ENCODE data around the gene TUBAL3.
A peak's percentile ranks its signal among the peaks of the same experiment; 100 is the strongest.
"Not testable (repeated sequence)": the region's sequence is repeated elsewhere in the genome, so short reads cannot be mapped to it uniquely, and the experiment has no call there.

Gene TUBAL3

DNA sequence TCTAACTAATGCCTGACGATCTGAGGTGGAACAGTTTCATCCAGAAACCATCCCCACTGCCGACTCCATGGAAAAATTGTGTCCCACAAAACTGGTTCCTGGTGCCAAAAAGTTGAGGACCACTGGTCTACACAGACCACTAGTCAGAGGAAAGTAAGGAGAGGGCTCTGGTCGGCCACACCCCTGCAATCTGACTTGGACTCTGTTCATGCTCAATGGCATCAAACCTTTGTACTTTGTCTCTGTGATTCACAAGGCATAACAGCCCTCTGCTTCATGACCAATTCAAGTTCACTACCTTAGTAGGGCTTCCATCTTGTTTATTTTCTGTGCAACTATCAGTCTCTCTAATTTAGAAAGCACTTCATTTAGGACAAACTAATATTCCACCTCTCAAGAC is 1.8 kb downstream of the TUBAL3 start:
- DNase-seq (ENCODE audit: low spot score in 2 of 2) (no peak), ATAC-seq (no peak)
- H3K4me1 Mint-ChIP-seq = no peaks in the 10 kb centered on the region
- H3K27ac Mint-ChIP-seq = no peak overlapping the region
- H3K9me3 Mint-ChIP-seq = no peaks in the 10 kb centered on the region
- no peaks in the 10 kb centered on the region for H3K36me3 Mint-ChIP-seq
- H3K4me3 Mint-ChIP-seq = no peak overlapping the region

DNA sequence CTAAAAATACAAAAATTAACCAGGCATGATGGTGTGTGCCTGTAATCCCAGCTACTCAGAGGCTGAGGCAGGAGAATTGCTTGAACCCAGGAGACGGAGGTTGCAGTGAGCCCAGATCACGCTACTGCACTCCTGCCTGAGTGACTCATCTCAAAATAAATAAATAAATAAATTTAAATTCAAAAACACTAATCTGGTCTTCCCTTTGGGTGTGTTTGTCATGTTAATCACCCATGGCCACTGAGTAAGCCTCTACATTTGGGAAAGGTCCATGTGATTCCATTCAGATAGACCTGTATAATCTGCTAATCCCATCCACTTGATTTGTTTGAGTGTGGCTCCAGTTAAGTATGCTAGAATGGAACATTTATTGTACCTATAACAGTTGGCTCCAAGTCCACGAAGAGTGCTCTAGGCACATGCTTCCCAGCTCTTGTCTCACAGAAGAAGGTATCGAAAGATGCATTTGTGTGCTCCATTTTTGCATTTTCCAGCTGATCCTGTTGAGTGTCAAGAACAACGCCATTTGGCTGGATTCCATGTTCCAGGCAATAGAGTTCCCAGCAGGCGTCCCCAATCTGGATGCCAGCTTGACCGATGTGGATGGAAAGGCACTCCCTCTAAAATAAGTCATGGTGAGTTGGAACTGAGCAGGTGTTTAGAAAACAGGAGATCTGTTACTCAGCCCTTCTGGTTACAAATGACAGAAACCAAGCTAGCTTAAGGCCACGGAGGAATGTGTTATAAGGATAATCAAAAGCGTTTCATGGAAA is 4.0 kb downstream of the TUBAL3 start:
- ATAC-seq (no peak), DNase-seq (ENCODE audit: low spot score in 2 of 2) (peak in 1 of 2 donors; percentile 22)
- no peak overlapping the region for H3K4me3 Mint-ChIP-seq
- H3K4me1 Mint-ChIP-seq = no peaks in the 10 kb centered on the region
- H3K9me3 Mint-ChIP-seq = no peaks in the 10 kb centered on the region
- H3K36me3 Mint-ChIP-seq = no peaks in the 10 kb centered on the region
- no peak overlapping the region for H3K27ac Mint-ChIP-seq

DNA sequence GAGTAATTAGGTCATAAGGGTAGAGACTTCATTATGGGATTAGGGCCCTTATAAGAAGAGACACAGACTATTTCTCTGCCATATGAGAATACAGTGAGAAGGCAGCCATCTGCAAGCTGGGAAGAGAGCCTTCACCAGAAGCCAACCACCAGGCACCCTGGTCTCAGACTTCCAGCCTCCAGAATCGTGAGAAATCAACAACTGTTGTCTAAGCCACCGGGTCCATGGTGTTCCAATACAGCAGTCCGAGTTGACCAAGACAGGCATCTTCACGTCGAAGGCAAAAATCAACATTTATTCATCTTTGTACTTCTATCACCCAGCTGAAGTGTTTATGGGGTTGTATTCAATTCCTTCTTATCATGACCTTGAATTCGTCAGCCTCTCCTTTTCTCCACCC is 5.3 kb downstream of the TUBAL3 start:
- DNase-seq (ENCODE audit: low spot score in 2 of 2) = no peak
- Mint-ChIP-seq H3K4me3 (no peak overlapping the region), H3K36me3 (no peaks in the 10 kb centered on the region), H3K9me3 (no peaks in the 10 kb centered on the region), H3K4me1 (no peaks in the 10 kb centered on the region), H3K27ac (no peak overlapping the region)
- ATAC-seq = no peak

DNA sequence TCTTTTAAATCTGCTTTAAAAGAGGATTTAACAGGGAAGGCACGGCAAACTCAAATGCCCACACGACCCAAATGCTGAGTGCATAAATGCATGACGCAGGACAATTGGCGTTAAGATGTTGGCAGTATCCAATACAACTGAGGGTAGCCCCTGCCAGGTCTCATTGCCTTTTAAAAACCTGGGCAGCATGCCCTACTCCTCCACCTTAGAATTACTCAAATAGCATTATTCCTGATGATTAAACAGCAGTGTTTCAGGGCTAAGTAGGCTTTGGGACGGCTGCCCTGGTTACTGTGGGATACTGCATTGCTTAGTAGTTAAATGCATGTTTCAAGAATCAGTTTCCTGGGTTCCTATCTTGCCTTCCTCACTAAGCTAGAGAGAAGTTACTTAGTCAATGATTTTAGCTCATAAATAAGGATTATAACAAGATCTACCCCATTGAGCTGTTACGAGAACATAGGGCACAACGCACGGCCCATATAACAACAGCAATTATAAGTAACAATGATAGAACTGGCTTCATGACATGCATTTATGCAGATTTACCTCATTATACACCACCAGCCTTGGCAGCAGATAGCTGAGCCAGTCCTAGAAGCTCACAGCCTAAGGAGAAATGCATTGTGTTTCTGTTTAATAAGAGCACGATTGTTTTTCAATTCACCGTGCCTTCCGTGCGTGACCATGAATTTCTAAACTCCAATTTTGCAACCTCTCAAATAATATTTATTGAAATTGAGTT is 7.9 kb downstream of the TUBAL3 start:
- ATAC-seq = no peak
- no peaks in the 10 kb centered on the region for H3K4me1 Mint-ChIP-seq
- no peak overlapping the region for H3K4me3 Mint-ChIP-seq
- peaks cover 2% of the 10 kb centered on the region for H3K9me3 Mint-ChIP-seq
- H3K27ac Mint-ChIP-seq = no peak overlapping the region
- peak in 1 of 2 donors; percentile 7 for DNase-seq (ENCODE audit: low spot score in 2 of 2)
- H3K36me3 Mint-ChIP-seq = no peaks in the 10 kb centered on the region

DNA sequence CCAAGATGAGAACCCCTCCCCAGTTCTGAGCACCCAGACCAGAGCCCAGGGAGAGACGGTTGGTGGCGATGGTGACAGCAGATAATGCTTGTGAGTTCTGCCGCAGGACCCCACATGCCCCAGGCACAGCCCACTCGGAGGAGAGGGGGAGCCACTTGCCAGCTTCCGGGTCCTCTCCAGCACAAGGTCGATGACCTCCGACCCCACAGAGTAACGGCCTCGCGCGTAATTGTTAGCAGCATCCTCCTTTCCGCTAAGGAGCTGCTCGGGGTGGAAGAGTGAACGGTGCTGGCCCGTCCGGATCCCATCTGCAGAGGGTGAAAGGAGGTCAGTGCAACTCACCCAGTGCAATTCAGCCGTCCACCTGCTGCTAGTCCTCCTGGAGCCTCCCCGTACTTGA is 9.5 kb downstream of the TUBAL3 start:
- H3K9me3 Mint-ChIP-seq = peaks cover 15% of the 10 kb centered on the region
- no peaks in the 10 kb centered on the region for H3K36me3 Mint-ChIP-seq
- no peaks in the 10 kb centered on the region for H3K4me1 Mint-ChIP-seq
- DNase-seq (ENCODE audit: low spot score in 2 of 2) (peak in 1 of 2 donors; percentile 22), ATAC-seq (no peak)
- no peak overlapping the region for H3K27ac Mint-ChIP-seq
- H3K4me3 Mint-ChIP-seq = no peak overlapping the region

DNA sequence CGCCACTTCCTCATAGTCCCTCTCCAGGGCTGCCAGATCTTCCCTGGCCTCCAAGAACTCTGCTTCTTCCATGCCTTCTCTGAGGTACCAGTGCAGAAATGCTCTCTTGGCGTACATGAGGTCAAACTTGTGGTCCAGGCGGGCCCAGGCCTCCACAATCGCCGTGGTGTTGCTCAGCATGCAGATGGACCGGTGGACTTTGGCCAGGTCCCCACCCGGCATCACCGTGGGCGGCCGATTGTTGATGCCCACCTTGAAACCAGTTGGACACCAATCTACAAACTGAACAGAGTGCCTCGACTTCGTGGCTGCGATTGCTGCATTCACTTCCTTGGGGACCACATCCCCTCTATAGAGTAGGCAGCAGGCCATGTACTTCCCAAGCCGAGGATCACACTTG is 11.1 kb downstream of the TUBAL3 start:
- no peak overlapping the region for H3K27ac Mint-ChIP-seq
- H3K36me3 Mint-ChIP-seq = no peaks in the 10 kb centered on the region
- no peak overlapping the region for H3K4me3 Mint-ChIP-seq
- no peaks in the 10 kb centered on the region for H3K4me1 Mint-ChIP-seq
- DNase-seq (ENCODE audit: low spot score in 2 of 2) = peak in 1 of 2 donors; percentile 28
- no peak for ATAC-seq
- H3K9me3 Mint-ChIP-seq = peaks cover 20% of the 10 kb centered on the region

DNA sequence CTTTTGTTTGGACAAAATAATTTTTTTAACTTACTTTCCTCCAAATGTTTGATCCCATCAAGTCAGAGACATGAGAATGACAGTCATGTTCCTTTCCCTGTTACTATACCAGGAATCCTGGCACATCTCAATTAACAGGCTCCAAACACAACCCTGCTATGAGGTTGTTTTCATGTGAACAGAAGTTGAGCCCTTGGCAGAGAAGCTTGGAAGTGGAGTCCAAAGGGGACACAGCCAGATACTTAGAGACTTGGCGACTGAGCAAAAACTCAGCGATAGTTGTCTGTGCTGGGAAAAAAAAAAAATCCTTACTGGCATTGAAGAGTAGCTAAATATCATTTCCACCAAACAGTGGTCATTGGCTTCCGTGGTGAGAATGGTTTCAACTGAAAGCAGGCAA is 12.8 kb downstream of the TUBAL3 start:
- ATAC-seq = no peak
- DNase-seq (ENCODE audit: low spot score in 2 of 2) = no peak
- H3K9me3 Mint-ChIP-seq = peaks cover 24% of the 10 kb centered on the region

DNA sequence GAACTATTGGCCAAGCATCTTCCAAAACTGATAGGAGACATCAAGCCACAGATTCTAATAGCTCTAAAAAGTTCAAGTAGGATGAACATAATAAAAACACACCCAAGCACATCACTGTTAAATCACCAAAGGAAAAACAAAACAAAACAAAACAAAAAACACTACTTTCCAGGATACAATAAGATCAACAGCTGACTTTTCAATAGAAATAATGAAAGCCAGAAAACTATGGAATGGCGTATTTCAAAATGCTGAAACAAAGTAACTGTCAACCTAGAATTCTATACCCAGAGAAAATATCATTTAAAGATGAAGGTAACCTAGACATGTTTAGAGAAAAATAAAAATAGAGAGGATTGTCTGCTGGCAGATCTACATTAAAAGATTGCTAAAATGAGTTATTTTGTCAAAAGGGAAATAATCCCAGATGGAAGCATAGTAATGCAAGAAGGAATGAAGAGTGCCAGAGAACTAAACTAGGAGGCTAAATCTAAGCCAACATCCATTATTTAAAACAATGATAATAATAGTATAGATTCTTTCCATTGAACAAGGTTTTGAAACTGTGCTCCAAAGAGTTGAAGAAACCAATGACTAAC is 13.9 kb downstream of the TUBAL3 start:
- DNase-seq (ENCODE audit: low spot score in 2 of 2) = no peak
- no peak for ATAC-seq
- no peaks in the 10 kb centered on the region for H3K36me3 Mint-ChIP-seq
- H3K9me3 Mint-ChIP-seq = peaks cover 24% of the 10 kb centered on the region
- no peak overlapping the region for H3K27ac Mint-ChIP-seq
- H3K4me1 Mint-ChIP-seq = no peaks in the 10 kb centered on the region
- no peak overlapping the region for H3K4me3 Mint-ChIP-seq

More for the DNA sequence above, 12.8 kb downstream of the TUBAL3 start:
- no peak overlapping the region for H3K27ac Mint-ChIP-seq
- H3K36me3 Mint-ChIP-seq = no peaks in the 10 kb centered on the region
- H3K4me3 Mint-ChIP-seq = no peak overlapping the region
- no peaks in the 10 kb centered on the region for H3K4me1 Mint-ChIP-seq

DNA sequence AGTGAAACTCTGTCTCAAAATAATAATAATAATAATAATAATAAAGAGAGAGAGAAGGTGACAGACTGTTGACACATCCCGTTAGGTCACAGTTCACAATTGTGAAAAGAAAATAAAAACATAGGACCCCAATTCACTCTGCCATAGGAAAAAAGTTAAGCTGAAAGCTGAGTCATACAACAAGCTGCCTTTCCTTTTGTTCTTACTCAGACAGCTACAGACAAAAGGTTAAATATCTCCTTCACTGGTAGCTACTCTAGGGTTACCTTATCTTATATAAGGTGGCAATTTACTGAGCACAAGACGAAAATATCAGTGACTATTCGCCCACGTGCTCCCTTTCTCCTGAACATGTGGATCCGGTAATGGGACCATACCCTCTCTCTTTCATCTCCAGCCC is 17.5 kb downstream of the TUBAL3 start:
- ATAC-seq (peak; percentile 50), DNase-seq (ENCODE audit: low spot score in 2 of 2) (no peak)
- no peaks in the 10 kb centered on the region for H3K4me1 Mint-ChIP-seq
- peaks cover 24% of the 10 kb centered on the region for H3K9me3 Mint-ChIP-seq
- H3K36me3 Mint-ChIP-seq = no peaks in the 10 kb centered on the region
- H3K4me3 Mint-ChIP-seq = no peak overlapping the region
- H3K27ac Mint-ChIP-seq = no peak overlapping the region

DNA sequence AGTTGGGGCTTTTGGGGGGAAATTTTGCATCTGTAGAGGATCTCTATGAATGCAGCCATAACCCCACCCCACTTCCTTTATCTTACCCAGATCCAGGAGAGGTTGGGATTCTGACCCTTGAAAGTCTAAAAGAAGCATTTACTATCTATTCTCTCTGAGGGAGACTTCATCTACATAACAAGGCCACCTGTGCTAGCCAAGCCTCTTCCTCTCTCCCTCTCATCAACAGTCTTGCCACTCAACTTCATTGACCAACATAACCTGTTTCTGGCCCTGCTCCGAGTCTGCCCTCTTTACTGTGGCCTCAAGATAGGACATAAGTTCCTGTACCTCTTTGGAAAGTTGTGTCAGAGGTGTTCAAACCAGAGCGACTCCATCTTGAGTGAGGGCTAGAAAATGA is 19.4 kb downstream of the TUBAL3 start:
- H3K4me1 Mint-ChIP-seq = no peaks in the 10 kb centered on the region
- no peak overlapping the region for H3K27ac Mint-ChIP-seq
- H3K36me3 Mint-ChIP-seq = no peaks in the 10 kb centered on the region
- DNase-seq (ENCODE audit: low spot score in 2 of 2) (no peak), ATAC-seq (no peak)
- no peak overlapping the region for H3K4me3 Mint-ChIP-seq
- H3K9me3 Mint-ChIP-seq = peaks cover 9% of the 10 kb centered on the region

DNA sequence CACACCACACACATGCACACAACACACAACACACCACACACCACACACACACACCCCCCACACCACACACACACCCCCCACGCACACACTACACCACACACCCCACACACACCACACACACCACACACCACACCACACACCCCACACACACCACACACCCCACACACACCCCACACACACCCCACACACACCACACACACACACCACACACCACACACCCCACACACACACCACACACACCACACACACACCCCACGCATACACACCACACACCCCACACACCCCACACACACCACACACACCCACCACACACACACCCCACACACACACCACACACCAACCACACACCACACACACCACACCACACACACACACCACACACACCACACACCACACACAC is 23.4 kb downstream of the TUBAL3 start:
- Mint-ChIP-seq H3K9me3 (no peaks in the 10 kb centered on the region), H3K4me3 (no peak overlapping the region), H3K36me3 (no peaks in the 10 kb centered on the region), H3K27ac (no peak overlapping the region), H3K4me1 (no peaks in the 10 kb centered on the region)
- ATAC-seq = no peak
- DNase-seq (ENCODE audit: low spot score in 2 of 2) = no peak

DNA sequence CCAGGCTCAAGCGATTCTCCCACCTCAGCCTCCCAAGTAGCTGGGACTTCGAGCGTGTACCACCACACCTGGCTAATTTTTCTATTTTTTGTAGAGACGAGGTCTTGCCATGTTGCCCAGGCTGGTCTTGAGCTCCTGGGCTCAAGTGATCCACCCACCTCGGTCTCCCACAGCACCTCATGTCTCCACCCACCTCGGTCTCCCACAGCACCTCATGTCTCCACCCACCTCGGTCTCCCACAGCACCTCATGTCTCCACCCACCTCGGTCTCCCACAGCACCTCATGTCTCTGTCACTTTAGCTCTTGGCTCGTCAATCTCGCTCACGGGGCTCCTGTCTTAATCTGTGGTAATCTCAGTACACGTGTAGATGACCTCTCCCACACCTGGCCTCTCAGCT is 24.2 kb downstream of the TUBAL3 start:
- not testable (repeated sequence) for ATAC-seq; H3K36me3 Mint-ChIP-seq; H3K27ac Mint-ChIP-seq; DNase-seq (ENCODE audit: low spot score in 2 of 2); H3K4me1 Mint-ChIP-seq; H3K9me3 Mint-ChIP-seq; H3K4me3 Mint-ChIP-seq

DNA sequence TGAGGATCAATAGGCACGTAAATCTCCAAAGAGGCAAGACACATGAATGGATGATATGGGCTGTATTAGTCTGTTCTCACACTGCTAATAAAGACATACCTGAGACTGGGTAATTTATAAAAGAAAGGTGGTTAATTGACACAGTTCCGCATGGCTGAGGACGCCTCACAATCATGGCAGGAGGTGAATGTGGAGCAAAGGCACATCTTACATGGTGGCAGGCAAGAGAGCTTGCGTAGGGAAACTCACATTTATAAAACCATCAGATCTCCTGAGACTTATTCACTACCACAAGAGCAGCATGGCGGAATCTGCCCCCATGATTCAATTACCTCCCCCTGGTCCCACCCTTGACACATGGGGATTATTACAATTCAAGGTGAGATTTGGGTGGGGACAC is 25.4 kb downstream of the TUBAL3 start:
- H3K27ac Mint-ChIP-seq; H3K4me3 Mint-ChIP-seq; ATAC-seq; DNase-seq (ENCODE audit: low spot score in 2 of 2); H3K9me3 Mint-ChIP-seq; H3K4me1 Mint-ChIP-seq; H3K36me3 Mint-ChIP-seq: not testable (repeated sequence)

DNA sequence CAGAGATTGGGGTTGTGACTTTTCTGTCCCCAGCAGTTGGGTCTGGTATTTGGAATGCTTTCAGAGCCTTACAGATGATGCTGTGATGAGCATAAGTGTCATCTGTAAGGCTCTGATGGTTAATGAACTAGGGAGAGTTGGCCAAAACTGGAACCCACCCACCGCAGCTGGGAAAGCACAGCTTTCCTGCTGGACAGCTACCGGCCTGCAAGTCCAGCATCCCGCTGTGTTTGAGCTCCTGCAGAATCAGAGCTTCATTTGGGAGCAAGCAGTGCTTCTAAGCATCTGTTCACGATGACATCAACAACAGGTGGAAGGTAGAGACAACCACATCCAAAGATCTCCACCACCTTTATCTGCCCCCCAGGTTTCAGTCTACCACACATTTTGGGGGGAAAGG is 28.2 kb downstream of the TUBAL3 start:
- DNase-seq (ENCODE audit: low spot score in 2 of 2) = no peak
- H3K9me3 Mint-ChIP-seq = no peaks in the 10 kb centered on the region
- no peak for ATAC-seq
- H3K4me1 Mint-ChIP-seq = no peaks in the 10 kb centered on the region
- no peak overlapping the region for H3K27ac Mint-ChIP-seq
- no peak overlapping the region for H3K4me3 Mint-ChIP-seq
- no peaks in the 10 kb centered on the region for H3K36me3 Mint-ChIP-seq

DNA sequence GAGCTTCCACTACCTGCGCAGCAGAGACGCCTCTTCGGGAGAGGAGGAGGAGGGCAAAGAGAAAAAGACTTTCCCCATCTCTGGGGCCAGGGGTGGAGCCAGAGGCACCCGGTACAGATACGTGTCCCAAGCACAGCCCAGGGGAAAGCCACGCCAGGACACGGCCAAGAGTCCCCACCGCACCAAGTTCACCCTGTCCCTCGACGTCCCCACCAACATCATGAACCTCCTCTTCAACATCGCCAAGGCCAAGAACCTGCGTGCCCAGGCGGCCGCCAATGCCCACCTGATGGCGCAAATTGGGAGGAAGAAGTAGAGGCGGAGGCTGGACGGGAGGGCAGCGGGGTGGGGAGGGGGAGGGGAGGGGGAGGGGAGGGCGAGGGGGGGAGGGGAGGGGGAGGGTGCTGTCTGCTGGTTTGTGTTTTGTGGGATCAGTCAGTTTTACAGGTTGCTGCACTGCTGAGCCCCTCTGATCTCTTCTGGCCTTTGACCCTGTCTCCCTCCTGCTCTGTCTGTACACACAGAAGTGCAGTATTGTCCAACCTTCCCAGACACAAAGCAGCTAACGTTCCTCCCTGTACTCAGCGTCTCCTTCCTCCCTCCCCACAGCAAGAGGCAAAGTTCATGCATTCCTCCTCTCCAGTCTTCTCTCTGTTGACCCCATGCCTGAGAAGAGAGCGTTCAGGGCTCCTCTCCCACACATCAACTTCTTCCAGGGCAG is 30.6 kb downstream of the TUBAL3 start:
- no peak overlapping the region for H3K4me3 Mint-ChIP-seq
- peaks cover 8% of the 10 kb centered on the region for H3K4me1 Mint-ChIP-seq
- H3K9me3 Mint-ChIP-seq = no peaks in the 10 kb centered on the region
- no peaks in the 10 kb centered on the region for H3K36me3 Mint-ChIP-seq
- H3K27ac Mint-ChIP-seq = peak overlapping the region; percentile 18
- ATAC-seq (no peak), DNase-seq (ENCODE audit: low spot score in 2 of 2) (no peak)
